ENCODE data around the gene MUC22. TPM values are rescaled to one million over a fixed set of nuclear protein-coding genes. Genes with fewer than 3 reads are reported as not detected.

The MUC22 gene
- total RNA-seq, 2 experiments from 2014 or later: not detected

DNA sequence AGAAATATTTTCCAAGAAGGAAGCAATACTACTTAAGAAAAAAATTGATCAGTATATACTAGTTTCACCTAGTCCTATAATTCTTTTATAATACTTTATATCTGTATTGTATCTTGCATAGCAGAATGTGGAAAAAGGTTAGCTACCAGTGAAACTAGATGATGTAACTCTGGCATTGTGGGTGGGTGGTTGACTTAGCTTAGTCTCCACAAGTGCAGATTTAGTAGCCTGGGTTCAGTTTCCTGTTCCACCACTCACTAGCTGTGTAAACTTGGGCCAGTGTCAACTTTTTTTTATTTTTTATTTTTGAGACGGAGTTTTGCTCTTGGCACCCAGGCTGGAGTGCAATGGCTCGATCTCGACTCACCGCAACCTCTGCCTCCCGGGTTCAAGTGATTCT, 24.8 kb upstream of the MUC22 start:
- Mint-ChIP-seq H3K4me1 (ENCODE audit: low read depth) (peaks cover 5% of the 10 kb centered on the region), H3K36me3 (ENCODE audit: low read depth) (no peaks in the 10 kb centered on the region), H3K27me3 (peaks cover 29% of the 10 kb centered on the region), H3K27ac (no peak overlapping the region), H3K4me3 (no peak overlapping the region), H3K9me3 (no peaks in the 10 kb centered on the region)
- Histone ChIP-seq H3K27ac (ENCODE audit: low read depth in 1 of 2, low read length in 2 of 2) (no peak overlapping the region), H3K27me3 (ENCODE audit: control insufficient read depth in 1 of 2, insufficient read depth in 2 of 2, low read length in 2 of 2) (peaks cover 0 to 4% of the 10 kb centered on the region in 2 experiments), H3K4me3 (ENCODE audit: low read length) (no peak overlapping the region), H3K4me1 (ENCODE audit: insufficient read depth, low read length) (peaks cover 7% of the 10 kb centered on the region), H3K9me3 (ENCODE audit: control insufficient read depth in 1 of 2, insufficient read depth in 1 of 2, low read length in 2 of 2) (no peaks in the 10 kb centered on the region), H3K36me3 (ENCODE audit: insufficient read depth, low read length) (no peaks in the 10 kb centered on the region)
- intact Hi-C loops (cut with DNase I, micrococcal nuclease): no loop called here
- DNase-seq: no peak
- ChIA-PET CTCF (no interaction called here), POLR2A (no interaction called here)
- no peak for ATAC-seq (ENCODE audit: poor library complexity)
- TF ChIP-seq, protein P1, sequence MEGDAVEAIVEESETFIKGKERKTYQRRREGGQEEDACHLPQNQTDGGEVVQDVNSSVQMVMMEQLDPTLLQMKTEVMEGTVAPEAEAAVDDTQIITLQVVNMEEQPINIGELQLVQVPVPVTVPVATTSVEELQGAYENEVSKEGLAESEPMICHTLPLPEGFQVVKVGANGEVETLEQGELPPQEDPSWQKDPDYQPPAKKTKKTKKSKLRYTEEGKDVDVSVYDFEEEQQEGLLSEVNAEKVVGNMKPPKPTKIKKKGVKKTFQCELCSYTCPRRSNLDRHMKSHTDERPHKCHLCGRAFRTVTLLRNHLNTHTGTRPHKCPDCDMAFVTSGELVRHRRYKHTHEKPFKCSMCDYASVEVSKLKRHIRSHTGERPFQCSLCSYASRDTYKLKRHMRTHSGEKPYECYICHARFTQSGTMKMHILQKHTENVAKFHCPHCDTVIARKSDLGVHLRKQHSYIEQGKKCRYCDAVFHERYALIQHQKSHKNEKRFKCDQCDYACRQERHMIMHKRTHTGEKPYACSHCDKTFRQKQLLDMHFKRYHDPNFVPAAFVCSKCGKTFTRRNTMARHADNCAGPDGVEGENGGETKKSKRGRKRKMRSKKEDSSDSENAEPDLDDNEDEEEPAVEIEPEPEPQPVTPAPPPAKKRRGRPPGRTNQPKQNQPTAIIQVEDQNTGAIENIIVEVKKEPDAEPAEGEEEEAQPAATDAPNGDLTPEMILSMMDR (IDR thresholded peaks at IDR 0.05): no peak

GRCh38 chr6:30987304-30987703, 23.0 kb upstream of the MUC22 start:
- intact Hi-C loops (cut with DNase I, micrococcal nuclease): no loop called here
- H3K36me3 ChIP-seq (ENCODE audit: insufficient read depth, low read length): no peaks in the 10 kb centered on the region
- Mint-ChIP-seq H3K27me3 (peaks cover 17% of the 10 kb centered on the region), H3K36me3 (ENCODE audit: low read depth) (no peaks in the 10 kb centered on the region), H3K9me3 (no peaks in the 10 kb centered on the region), H3K27ac (no peak overlapping the region), H3K4me1 (ENCODE audit: low read depth) (peaks cover 10% of the 10 kb centered on the region), H3K4me3 (no peak overlapping the region)
- DNase-seq: no peak
- H3K27ac ChIP-seq (ENCODE audit: low read depth in 1 of 2, low read length in 2 of 2): no peak overlapping the region
- CTCF ChIA-PET: no interaction called here
- peaks cover 0 to 4% of the 10 kb centered on the region in 2 experiments for H3K27me3 ChIP-seq (ENCODE audit: control insufficient read depth in 1 of 2, insufficient read depth in 2 of 2, low read length in 2 of 2)
- ATAC-seq (ENCODE audit: poor library complexity): no peak
- TF ChIP-seq, protein P1 (IDR thresholded peaks at IDR 0.05): no peak
- POLR2A ChIA-PET: no interaction called here
- no peaks in the 10 kb centered on the region for H3K9me3 ChIP-seq (ENCODE audit: control insufficient read depth in 1 of 2, insufficient read depth in 1 of 2, low read length in 2 of 2)
- peaks cover 12% of the 10 kb centered on the region for H3K4me1 ChIP-seq (ENCODE audit: insufficient read depth, low read length)
- no peak overlapping the region for H3K4me3 ChIP-seq (ENCODE audit: low read length)

- Mint-ChIP-seq H3K4me3 (no peak overlapping the region), H3K9me3 (no peaks in the 10 kb centered on the region), H3K27me3 (peaks cover 7% of the 10 kb centered on the region), H3K36me3 (ENCODE audit: low read depth) (no peaks in the 10 kb centered on the region), H3K4me1 (ENCODE audit: low read depth) (peaks cover 10% of the 10 kb centered on the region), H3K27ac (no peak overlapping the region)
- CTCF ChIA-PET: no interaction called here
- Histone ChIP-seq H3K27ac (ENCODE audit: low read depth in 1 of 2, low read length in 2 of 2) (no peak overlapping the region), H3K36me3 (ENCODE audit: insufficient read depth, low read length) (no peaks in the 10 kb centered on the region), H3K4me1 (ENCODE audit: insufficient read depth, low read length) (peaks cover 12% of the 10 kb centered on the region), H3K9me3 (ENCODE audit: control insufficient read depth in 1 of 2, insufficient read depth in 1 of 2, low read length in 2 of 2) (no peaks in the 10 kb centered on the region), H3K4me3 (ENCODE audit: low read length) (no peak overlapping the region), H3K27me3 (ENCODE audit: control insufficient read depth in 1 of 2, insufficient read depth in 2 of 2, low read length in 2 of 2) (peaks cover 0 to under 1% of the 10 kb centered on the region in 2 experiments)
- ATAC-seq (ENCODE audit: poor library complexity): no peak
- TF ChIP-seq, protein P1 (IDR thresholded peaks at IDR 0.05): no peak
- no peak for DNase-seq
- POLR2A ChIA-PET: interaction anchor here (0.5 kb wide), 1 partner anchor 121 kb away, joined by 4 read pairs; no protein-coding TSS in a partner anchor
- intact Hi-C loops (cut with DNase I, micrococcal nuclease): no loop called here
Measured at GRCh38 chr6:30988209-30988825, 22.0 kb upstream of the MUC22 start.
